ENCODE results near the gene SPNS1.
"Not testable (repeated sequence)": the region's sequence is repeated elsewhere in the genome, so short reads cannot be mapped to it uniquely, and the experiment has no call there.

SPNS1 gene

DNA sequence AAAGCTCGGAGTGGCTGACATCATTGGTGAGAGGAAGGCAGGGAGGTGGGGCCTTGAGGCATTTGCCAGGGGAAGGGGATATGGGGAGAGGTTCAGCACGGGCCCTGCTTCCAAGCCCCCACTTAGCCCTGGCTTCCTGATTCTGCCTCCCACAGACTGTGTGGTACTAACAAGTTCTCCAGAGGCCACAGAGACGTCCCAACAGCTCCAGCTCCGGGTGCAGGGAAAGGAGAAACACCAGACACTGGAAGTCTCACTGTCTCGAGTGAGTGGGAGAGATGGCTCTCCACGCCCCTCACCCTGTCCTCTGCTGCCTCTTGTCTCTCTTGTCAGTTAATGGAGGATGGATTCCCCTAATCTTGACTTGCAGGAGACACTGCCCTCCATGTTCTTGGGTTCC, 15.7 kb upstream of the SPNS1 start:
- DNase-seq: no peak

DNA sequence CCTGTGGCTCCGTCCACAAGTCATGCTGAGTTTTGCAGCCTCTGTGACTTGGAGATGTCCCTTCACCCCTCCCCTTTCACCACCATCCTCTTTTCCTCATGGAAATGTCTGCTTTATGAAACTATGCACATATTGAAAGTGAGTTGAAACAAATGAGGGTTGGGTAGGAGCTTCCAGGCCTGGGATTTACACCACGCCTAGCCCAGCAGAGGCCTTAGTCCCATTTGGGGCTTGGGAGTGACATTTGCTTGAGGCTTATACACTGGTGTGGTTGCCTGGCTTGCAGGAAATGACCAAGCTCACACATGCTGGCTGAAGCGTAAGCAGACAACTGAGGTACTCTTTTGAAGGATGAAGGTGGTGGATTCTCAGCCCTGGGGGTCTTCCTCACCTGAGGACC, 10.5 kb upstream of the SPNS1 start:
- no peak for DNase-seq

DNA sequence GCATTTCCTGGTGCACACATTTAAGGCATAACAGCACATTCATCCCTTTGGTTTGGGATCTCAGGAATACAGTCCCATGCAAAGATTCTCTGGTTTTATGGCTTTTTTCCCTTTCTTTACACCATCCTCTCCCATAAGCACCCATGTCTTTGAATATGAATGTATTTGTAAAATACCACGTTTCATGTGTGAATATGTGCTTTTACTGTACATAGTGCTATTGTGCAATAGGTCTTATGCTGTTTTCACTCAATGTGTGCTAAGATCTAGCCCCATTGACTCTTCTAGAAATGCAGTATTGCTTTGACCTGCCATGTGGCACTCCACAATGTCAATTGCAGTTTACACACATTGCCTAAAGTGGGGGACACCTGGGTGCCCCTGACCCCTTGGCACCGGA, 10.1 kb upstream of the SPNS1 start:
- no peak for DNase-seq

DNA sequence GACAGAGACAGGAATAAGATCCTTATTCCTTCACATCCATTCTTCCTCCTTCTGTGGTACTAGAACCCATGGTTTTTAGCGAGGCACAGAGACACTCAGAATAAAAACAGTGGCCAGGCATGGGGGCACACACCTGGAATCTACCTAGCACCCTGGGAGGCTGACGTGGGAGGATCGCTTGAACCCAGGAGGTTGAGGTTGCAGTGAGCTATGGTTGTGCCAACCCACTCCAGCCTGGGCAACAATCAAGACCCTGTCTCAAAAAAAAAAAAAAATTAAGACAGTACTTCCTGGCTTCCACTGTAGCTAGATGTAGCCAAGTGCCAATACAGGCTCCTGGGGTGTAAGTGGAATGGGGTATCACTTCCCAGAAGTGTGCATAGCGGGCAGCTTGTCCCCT, 7.4 kb upstream of the SPNS1 start:
- no peak for DNase-seq

DNA sequence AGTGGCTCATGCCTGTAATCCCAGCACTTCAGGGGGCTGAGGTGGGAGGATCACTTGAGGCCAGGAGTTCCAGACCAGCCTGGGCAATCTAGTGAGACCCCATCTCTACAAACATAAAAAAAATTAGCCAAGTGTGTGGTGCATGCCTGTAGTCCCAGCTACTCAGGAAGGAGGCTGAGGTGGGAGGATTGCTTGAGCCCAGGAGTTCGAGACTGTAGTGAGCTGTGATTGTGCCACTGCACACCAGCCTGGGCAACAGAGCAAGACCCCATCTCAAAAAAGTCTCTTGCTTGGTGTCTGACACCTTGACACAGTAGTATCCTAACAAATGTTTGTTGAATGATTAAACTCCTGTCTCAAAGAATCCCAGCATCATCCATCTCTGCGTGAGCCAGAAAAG, 4.9 kb upstream of the SPNS1 start:
- DNase-seq: not testable (repeated sequence)

DNA sequence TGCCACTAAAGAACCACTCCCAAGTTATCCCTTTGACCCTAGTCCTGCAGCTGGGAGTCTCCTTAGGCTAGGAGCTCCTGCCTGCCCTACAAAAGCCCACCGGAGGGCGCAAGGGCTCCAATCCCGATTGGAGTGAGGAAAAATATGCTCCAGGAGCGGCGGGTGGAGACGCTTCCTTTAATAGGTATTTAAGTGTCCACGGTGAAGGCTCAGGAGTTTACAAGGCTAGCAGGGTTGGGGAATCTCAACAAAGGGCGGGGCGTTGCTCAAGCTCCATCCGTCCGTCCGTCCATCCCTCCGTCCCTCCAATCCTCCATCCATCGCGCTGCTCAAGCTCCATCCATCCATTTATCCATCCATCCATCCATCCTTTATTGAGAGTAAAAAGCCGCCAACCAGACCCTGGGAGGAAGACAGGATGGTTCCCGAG, 556 bp upstream of the SPNS1 start:
- peak; percentile 57 to 76 for DNase-seq

DNA sequence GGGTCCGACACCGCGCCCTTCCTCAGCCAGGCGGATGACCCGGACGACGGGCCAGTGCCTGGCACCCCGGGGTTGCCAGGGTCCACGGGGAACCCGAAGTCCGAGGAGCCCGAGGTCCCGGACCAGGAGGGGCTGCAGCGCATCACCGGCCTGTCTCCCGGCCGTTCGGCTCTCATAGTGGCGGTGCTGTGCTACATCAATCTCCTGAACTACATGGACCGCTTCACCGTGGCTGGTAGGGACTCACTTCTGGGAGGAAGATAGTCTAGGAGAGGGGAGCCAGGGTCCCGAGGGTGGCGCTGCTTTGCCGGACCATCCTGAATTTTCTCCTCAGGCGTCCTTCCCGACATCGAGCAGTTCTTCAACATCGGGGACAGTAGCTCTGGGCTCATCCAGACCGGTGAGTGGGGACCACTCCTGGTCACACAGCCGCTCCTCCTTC, 601 bp downstream of the SPNS1 start:
- DNase-seq: no peak

DNA sequence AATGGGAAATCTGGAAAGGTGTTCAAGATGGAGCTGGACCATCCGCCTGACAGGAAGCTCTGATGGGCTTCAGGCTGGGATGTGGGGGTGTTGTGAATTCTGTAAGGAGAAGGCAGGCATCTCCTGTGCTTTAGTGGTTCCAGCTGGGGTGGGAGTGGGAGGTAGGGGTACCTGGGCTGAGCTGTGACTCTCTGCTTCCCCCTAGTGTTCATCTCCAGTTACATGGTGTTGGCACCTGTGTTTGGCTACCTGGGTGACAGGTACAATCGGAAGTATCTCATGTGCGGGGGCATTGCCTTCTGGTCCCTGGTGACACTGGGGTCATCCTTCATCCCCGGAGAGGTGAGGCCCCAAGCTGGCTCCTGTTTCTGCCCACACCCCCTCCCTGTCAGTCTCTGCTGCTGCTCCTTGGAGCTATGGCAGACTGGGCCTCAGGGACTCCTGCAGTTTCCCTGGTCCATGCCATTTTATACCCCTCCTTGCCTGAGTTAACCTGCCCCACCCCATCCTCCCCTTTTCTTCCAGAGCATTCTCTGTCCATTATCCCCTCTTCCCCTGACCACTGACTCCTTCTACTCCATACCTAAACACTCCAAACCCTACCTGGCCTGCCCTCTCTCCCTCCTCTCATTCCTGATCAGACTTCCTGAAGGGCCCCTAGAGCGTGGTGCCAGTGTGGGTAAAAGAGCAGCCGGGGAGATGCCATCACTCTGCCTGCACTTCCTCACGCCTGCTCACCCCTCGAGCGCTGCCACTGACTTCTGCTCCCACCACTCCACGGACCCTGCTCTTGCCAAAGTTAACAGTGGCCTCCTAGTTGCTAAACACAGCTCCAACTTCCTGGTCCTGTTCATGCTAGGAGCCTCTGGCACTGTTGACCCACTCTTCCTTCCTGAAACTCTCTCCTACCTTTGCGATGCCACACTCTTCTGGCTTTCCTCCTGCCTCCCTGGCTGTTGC, 3.4 kb downstream of the SPNS1 start:
- peak in 1 of 2 experiments; percentile 13 for DNase-seq

DNA sequence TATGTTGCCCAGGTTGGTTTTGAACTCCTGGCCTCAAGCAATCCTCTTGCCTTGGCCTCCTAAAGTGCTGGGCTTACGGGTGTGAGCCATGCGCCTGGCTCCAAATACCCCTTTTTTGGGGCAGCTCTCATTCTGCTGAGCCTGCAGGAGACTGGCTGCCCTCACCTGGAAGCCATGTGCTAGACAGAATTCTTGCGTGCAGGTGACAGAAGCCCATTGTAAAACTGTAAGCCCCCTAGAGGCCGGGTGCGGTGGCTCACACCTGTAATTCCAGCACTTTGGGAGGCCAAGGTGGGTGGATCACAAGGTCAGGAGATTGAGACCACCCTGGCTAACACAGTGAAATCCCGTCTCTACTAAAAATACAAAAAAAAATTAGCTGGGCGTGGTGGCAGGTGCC, 5.8 kb downstream of the SPNS1 start:
- DNase-seq: not testable (repeated sequence)

DNA sequence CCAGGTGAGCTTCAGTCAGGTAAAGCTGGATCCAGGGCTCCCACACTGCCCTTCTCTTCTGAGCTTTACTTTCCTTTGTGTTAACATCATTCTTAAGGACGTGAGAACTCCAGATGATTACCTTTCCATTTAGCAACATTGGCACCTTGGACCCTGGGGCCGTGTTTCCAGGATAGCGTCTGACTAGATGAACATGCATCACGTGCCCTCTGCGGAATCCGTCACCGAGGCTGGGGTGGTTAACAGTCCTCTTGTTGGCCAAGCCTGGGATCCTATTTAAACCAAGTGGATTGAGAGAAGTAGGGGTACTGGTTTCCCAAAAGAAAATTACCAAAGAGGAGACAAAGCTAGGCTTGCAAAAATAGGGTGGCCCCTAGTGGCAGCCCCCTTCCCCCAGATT, 6.4 kb downstream of the SPNS1 start:
- no peak for DNase-seq

DNA sequence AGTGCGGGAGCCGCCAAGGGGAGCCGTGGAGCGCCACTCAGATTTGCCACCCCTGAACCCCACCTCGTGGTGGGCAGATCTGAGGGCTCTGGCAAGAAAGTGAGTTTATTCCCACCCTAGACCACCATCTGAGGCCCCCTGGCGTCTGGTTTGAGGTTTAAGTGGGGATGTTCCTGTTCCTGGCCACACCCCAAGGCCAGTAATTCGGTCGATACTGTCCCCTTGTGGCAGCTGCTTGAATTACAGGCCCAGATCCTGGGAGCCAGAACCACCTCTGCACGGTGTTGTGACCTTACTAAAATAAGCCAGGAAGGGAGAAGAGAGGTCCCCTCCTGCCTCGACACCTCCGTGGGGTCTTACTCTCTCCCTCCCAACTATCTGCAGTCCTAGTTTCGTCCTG, 6.9 kb downstream of the SPNS1 start:
- no peak for DNase-seq

DNA sequence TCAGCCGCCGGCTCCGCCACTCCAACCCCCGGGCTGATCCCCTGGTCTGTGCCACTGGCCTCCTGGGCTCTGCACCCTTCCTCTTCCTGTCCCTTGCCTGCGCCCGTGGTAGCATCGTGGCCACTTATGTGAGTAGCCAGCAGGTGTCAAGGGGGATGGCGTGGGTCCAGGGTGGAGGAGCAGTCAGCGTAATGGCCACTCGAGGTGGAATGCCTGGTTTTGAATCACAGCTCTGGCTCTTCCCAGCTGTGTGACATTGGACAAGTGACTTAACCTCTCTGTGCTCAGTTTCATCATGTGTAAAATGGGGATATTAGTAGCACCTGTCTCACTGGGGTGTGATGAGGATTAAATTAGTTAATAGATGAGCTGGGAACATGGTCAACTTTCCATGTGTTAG, 7.8 kb downstream of the SPNS1 start:
- DNase-seq: no peak

DNA sequence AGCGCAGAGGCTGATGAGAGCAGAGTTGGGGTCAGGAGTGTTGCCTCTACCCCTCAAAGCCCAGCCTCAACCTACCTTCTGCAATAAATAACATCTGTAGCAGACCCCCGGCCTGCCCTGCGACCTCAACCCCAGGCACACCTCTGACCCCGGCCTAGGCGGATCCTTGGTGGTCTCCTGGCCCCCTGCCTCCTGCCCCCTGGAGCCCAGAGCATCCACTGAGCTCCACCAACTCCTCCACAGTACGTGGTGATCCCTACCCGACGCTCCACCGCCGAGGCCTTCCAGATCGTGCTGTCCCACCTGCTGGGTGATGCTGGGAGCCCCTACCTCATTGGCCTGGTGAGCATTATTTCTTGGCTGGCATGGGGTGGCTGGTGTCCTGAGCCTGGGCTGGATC, 8.4 kb downstream of the SPNS1 start:
- DNase-seq: no peak

DNA sequence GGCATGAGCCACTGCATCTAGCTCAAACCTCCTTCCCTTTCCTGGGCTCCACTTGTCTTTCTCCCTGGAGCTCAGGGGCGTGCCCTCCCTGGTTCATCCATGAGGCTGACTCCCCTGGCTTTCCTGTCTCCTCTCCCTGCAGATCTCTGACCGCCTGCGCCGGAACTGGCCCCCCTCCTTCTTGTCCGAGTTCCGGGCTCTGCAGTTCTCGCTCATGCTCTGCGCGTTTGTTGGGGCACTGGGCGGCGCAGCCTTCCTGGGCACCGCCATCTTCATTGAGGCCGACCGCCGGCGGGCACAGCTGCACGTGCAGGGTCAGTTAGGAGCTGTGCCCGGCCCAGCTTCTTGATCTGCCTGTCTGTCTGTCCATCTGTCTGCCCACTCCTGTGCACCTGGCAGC, 9.1 kb downstream of the SPNS1 start:
- no peak for DNase-seq

DNA sequence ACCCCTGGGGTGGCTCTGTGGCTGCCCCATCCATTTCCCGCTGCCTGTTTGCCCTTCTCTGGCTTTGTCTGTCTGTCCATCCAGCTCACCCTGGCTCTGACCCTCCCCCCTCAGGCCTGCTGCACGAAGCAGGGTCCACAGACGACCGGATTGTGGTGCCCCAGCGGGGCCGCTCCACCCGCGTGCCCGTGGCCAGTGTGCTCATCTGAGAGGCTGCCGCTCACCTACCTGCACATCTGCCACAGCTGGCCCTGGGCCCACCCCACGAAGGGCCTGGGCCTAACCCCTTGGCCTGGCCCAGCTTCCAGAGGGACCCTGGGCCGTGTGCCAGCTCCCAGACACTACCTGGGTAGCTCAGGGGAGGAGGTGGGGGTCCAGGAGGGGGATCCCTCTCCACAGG, 9.5 kb downstream of the SPNS1 start:
- DNase-seq: no peak

DNA sequence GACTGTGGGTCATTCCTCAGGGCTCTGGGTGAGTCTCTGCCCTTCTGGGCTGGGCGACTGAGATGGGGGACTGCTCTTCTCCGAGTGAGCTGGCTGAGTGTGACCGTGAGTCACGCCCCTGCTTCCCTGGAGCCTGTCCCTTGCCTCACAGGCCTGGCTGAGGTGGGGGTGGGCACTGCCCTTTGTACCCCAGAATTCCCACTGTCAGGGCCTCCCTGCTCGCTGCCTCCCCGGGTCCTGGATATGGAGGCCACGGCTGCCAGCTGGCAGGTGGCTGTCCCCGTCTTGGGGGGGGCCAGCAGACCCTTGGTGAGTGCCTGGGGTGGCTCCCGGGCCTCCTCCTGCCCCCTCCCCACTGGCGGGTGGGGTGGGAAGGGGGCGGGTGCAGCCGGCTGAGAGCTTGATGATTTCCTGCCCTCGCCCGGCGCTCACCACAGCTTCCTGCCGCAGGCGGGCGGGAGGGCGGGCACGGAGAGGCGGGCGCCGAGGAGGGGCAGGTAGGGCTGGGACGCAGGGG, 10.1 kb downstream of the SPNS1 start, which contains the start of gene LAT:
Gene LAT, plus strand, starts transcription at position 434 of the 517 bp plus-strand sequence. CDS start 366 bp downstream, outside the sequence.
- no peak for DNase-seq

DNA sequence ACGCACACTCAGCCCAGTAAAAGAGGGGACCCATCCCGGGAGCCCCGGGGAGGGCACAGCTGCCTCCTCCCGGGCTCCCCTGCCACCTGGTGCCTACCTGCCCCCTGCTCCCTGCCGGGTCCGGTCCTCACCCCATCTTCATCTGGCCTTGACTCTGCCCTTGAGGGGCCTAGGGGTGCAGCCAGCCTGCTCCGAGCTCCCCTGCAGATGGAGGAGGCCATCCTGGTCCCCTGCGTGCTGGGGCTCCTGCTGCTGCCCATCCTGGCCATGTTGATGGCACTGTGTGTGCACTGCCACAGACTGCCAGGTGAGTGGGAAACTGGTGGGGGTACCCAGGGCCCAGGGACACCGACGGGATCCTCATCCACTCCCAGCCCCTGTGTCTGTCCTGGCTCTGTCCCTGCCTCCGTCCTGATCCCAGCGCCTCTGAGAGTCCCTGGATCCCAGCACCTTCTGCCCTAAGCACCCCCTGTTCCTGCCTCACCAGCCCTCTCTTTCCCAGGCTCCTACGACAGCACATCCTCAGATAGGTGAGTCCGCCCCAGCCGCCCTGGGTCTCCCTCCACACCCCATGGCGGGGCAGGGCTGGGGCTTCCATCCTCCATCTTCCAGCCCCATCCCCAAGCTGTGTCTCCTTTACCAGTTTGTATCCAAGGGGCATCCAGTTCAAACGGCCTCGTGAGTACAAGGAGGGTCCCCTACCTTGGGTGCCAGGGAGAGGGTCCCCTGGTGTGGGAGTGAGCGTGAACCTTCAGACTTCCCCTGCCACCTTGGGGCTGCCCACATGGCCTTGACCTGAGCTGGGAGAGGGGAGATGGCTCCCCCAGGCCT, 10.8 kb downstream of the SPNS1 start:
- no peak for DNase-seq

DNA sequence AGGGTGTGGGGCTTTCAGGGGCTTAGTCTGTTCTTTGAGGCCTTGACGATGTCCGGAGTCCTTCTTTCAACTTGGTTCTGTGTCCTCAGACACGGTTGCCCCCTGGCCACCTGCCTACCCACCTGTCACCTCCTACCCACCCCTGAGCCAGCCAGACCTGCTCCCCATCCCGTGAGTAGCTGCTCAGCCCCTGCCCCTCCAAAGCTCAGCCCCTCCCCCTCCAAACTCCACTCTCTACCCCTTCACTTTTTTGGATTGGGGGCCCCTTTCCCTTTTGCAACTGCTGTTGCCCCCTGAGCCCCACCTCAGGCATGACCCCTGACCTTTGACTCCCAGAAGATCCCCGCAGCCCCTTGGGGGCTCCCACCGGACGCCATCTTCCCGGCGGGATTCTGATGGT, 11.5 kb downstream of the SPNS1 start:
- no peak for DNase-seq

DNA sequence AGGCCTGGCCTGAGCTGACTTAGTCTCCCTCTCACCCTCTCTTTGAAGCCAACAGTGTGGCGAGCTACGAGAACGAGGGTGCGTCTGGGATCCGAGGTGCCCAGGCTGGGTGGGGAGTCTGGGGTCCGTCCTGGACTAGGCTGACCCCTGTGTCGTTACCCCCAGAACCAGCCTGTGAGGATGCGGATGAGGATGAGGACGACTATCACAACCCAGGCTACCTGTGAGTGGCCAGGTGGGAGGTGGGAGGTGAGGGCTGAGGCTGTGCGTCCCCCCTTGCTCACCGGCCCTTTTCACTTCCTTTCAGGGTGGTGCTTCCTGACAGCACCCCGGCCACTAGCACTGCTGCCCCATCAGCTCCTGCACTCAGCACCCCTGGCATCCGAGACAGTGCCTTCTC, 11.9 kb downstream of the SPNS1 start:
- no peak for DNase-seq

DNA sequence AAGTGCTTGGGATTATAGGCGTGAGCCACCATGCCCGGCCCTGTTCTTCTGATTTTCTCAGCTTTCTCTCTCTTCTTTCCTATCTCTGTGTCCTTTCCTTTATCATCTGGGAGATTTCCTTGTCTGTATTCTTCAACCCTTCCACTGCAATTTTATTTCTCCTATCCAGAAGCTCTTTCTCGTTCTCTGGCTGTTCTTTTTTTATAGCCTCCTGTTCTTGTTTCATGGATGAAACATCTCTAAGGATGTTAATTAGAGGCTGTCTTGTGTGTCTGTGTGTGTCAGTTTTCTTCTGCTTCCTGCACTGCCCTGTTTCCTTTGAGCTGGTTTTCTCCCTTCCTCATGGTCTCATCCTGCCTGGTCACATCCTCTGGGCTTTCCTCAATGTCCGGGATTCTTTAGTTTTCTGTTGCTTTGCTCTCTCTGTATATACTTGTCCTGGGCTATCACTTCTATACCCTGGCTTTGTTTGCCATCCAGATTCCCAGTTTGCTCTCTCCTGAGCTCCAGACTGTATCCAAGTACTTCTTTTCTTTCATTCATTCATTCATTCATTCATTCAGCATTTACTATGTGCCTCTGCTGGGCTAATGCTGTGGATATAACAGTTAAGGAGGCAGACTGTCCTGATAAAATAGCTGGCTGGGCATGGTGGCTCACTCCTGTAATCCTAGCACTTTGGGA, 12.7 kb downstream of the SPNS1 start:
- no peak for DNase-seq

DNA sequence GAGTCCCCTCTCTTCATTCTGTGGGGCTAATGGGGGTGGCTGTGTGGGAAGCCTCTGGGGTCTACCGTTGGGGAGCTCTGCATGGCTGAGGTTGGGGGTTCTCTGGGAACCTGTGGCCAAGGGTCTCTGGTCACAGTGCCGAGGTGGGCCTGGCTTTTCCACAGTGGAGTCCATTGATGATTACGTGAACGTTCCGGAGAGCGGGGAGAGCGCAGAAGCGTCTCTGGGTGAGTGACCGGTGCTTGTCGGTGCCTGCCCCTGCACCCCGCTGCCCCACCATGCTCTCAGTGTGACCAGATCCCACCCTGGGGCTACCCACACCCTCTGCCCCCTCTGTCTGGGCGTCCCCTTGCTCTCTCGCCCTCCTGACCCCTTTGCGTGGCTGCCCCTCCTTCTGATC, 14.8 kb downstream of the SPNS1 start:
- DNase-seq: no peak

DNA sequence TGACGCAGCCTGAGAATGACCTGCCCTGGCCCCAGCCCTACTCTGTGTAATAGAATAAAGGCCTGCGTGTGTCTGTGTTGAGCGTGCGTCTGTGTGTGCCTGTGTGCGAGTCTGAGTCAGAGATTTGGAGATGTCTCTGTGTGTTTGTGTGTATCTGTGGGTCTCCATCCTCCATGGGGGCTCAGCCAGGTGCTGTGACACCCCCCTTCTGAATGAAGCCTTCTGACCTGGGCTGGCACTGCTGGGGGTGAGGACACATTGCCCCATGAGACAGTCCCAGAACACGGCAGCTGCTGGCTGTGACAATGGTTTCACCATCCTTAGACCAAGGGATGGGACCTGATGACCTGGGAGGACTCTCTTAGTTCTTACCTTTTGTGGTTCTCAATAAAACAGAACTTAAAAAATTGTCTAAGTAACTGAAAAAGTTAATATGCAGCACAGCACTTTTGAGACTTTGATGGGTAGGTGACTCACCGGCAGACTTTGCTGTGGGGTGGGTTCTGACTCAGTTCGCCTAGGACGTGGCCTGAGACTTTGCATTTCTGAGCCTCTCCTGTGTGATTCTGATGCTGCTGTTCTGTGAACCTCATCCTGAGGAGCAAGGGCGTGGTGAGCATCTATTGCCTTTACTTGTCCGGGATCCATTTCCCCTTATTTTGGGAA, 15.9 kb downstream of the SPNS1 start:
- no peak for DNase-seq

Data from SHP77 (cell line).